AG04450 (cell line): Measurements from ENCODE around the gene UQCC2. TPM values are rescaled to one million over a fixed set of nuclear protein-coding genes. Genes with fewer than 3 reads are reported as not detected.

Source experiments
- CTCF ChIA-PET: fragments of 300-600, 350-600 bp; formaldehyde crosslinking; extraction: SDS; loops from one replicate; lab custom pipeline; 2022; ENCODE audit warnings: antibody characterized with exemption, inconsistent platforms; lab: Charles Lee
- POLR2A ChIA-PET: fragments of 350-600 bp; formaldehyde crosslinking; extraction: SDS; loops from one replicate; lab custom pipeline; 2021; ENCODE audit warnings: antibody characterized with exemption, inconsistent platforms; lab: Yijun Ruan, JAX
- DNase-seq: peaks from one replicate; pipeline ENCODE4 v3.0.0-alpha.2; 2011; ENCODE audit warnings: low read depth, low spot score
- H3K27ac ChIP-seq: one replicate; pipeline ENCODE4 v1.5.1; 2012; ENCODE audit warnings: low read depth, low read length, control low read depth
- H3K27me3 ChIP-seq: one replicate; pipeline ENCODE4 v1.6.0; 2012; ENCODE audit warnings: low read length; ENCODE audit not compliant: control insufficient read depth, insufficient read depth
- H3K4me3 ChIP-seq: 2 replicates; pipeline ENCODE4 v1.5.1; 2011; ENCODE audit warnings: mild to moderate bottlenecking, low read depth, low read length, control low read depth
- H3K9me3 ChIP-seq: 2 replicates; pipeline ENCODE4 v1.5.1; 2012; ENCODE audit warnings: low read length; ENCODE audit not compliant: control insufficient read depth, insufficient read depth
- CTCF ChIP-seq: IDR thresholded peaks from 2 replicates; pipeline ENCODE4 v1.5.1; 2011; ENCODE audit warnings: low read depth, low read length, control low read depth, inconsistent platforms
- polyA plus RNA-seq: library from polyadenylated mRNA; depleted of rRNA; stranded (reverse); fragments of >200 nt; gene quantifications from 2 replicates; pipeline ENCODE4 v1.2.3, GENCODE V29; 2011

Gene UQCC2
- polyA plus RNA-seq, 1 experiment, result 67.9 TPM

- no peak overlapping the region for H3K4me3 ChIP-seq
- no peaks in the 10 kb centered on the region for H3K9me3 ChIP-seq
- ChIA-PET POLR2A (no interaction called here), CTCF (interaction anchor here (0.7 to 1.1 kb wide), 5 partner anchors 14 to 24 kb away, joined by 3 read pairs; partner anchors contain the start of gene UQCC2)
- no peak for DNase-seq
- H3K27ac ChIP-seq, result no peak overlapping the region
- no peak for TF ChIP-seq CTCF
- H3K27me3 ChIP-seq, result peaks cover 28% of the 10 kb centered on the region
Observed at GRCh38 chr6:33725222-33725621, 13.7 kb upstream of the UQCC2 start.

GRCh38 chr6:33724102-33725023 lies 12.9 kb upstream of the UQCC2 start:
- DNase-seq, result no peak
- H3K9me3 ChIP-seq, result no peaks in the 10 kb centered on the region
- CTCF ChIA-PET, result interaction anchor here (1.1 to 2.1 kb wide), 3 partner anchors 13 to 139 kb away, joined by 3 to 16 read pairs (median 5); partner anchors contain the start of gene UQCC2

GRCh38 chr6:33723371-33724085 lies 12.0 kb upstream of the UQCC2 start:
- CTCF ChIA-PET, result interaction anchor here (1.0 to 2.1 kb wide), 4 partner anchors 10 to 138 kb away, joined by 3 to 16 read pairs (median 6); partner anchors contain the start of gene UQCC2

More at GRCh38 chr6:33724102-33725023, 12.9 kb upstream of the UQCC2 start:
- H3K4me3 ChIP-seq, result no peak overlapping the region
- H3K27ac ChIP-seq, result no peak overlapping the region
- POLR2A ChIA-PET, result no interaction called here
- peaks cover 29% of the 10 kb centered on the region for H3K27me3 ChIP-seq
- TF ChIP-seq CTCF, result no peak

GRCh38 chr6:33722103-33722623 lies 10.7 kb upstream of the UQCC2 start:
- CTCF ChIA-PET, result interaction anchor here (0.7 to 1.8 kb wide), 6 partner anchors 9 to 432 kb away, joined by 3 to 9 read pairs (median 4); no protein-coding TSS in a partner anchor
- Histone ChIP-seq H3K27me3 (peaks cover 31% of the 10 kb centered on the region), H3K9me3 (no peaks in the 10 kb centered on the region), H3K27ac (no peak overlapping the region), H3K4me3 (no peak overlapping the region)
- POLR2A ChIA-PET, result interaction anchor here (0.6 kb wide), 1 partner anchor 1376 kb away, joined by 7 read pairs; no protein-coding TSS in a partner anchor
- TF ChIP-seq CTCF, result no peak
- no peak for DNase-seq

More at GRCh38 chr6:33723371-33724085, 12.0 kb upstream of the UQCC2 start:
- DNase-seq, result no peak
- POLR2A ChIA-PET, result no interaction called here
- Histone ChIP-seq H3K27ac (no peak overlapping the region), H3K27me3 (peaks cover 31% of the 10 kb centered on the region), H3K4me3 (no peak overlapping the region), H3K9me3 (no peaks in the 10 kb centered on the region)
- TF ChIP-seq CTCF, result no peak
